ENCODE results near the gene NUTM2D.
"Not testable (repeated sequence)": the region's sequence is repeated elsewhere in the genome, so short reads cannot be mapped to it uniquely, and the experiment has no call there.

The NUTM2D gene, protein sequence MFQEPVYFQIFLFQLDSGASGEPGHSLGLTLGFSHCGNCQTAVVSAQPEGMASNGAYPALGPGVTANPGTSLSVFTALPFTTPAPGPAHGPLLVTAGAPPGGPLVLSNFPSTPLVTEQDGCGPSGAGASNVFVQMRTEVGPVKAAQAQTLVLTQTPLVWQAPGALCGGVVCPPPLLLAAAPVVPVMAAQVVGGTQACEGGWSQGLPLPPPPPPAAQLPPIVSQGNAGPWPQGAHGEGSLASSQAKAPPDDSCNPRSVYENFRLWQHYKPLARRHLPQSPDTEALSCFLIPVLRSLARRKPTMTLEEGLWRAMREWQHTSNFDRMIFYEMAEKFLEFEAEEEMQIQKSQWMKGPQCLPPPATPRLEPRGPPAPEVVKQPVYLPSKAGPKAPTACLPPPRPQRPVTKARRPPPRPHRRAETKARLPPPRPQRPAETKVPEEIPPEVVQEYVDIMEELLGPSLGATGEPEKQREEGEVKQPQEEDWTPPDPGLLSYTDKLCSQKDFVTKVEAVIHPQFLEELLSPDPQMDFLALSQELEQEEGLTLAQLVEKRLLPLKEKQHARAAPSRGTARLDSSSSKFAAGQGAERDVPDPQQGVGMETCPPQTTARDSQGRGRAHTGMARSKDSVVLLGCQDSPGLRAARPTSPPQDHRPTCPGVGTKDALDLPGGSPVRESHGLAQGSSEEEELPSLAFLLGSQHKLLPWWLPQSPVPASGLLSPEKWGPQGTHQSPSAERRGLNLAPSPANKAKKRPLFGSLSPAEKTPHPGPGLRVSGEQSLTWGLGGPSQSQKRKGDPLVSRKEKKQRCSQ

GRCh38 chr10:87357444-87357843, at the start of gene NUTM2D:
NUTM2D (plus strand) TSS chr10:87357744; CDS start chr10:87358266, 522 bp downstream.
- not testable (repeated sequence) for FAIRE-seq

DNA sequence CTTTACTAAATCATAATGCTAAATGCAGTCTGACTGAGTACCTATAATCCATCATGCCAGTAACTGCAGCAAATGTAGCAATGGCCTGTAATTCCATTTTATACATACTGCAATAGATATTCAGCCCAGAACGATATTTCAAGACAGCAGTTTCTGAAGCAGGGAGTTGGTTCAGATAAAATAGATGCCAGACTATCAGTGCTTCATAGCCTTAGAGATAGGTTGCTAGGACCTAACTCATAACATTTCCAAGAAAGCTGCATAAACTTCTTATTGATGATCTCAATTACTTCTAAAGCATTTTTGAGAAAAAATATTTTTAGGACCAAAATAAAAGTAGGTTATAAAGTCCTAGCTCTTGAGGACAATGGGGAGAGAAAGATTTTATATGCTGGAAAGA, 48.8 kb upstream of the NUTM2D start:
- FAIRE-seq = not testable (repeated sequence)

- not testable (repeated sequence) for FAIRE-seq
These were observed 47.9 kb upstream of the NUTM2D start for GRCh38 chr10:87309657-87310056.

DNA sequence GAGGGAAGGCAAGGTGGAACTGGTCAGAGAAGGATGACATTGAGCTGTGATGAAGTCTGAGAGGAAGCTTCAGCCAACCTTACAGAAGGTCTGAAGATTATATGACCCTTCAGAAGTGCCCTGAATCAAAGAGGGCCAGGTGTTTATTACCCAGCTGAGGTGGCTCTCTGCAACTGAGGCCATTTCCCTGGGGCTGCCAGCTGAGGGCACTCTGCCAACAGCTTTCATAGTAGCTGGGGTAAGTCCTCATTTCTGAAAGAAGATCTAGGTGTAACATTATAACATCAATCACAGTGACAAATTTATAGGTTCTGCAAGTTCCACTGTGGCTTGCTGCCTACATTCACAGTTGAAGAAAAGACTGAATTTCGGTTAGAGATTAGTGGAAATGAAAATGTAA, 46.0 kb upstream of the NUTM2D start:
- not testable (repeated sequence) for FAIRE-seq

- not testable (repeated sequence) for FAIRE-seq
These were observed 43.7 kb upstream of the NUTM2D start for GRCh38 chr10:87313649-87314359.

DNA sequence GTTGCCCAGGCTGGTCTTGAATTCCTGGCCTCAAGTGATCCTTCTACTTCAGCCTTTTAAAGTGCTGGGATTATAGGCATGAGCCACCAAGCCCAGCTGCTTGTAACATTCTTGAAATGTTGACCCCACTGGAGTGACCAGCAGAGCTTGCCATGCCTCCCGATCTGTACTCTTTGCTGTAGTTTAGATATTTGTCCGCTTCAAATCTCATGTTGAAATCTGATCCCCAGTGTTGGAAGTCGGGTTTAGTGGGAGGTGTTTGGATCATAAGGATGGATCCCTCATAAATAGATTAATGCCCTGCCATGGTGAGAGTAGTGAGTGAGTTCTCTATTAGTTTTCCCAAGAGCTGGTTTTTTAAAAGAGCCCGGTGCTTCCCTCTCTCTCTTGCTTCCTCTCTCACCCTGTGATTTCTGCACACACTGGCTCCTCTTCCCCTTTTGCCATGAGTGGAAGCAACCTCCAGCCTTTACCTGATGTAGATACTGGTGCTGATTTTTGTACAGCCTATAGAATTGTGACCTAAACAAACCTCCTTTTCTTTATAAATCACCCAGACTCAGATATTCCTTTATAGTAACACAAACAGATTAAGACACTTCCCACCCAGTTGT, 43.1 kb upstream of the NUTM2D start:
- not testable (repeated sequence) for FAIRE-seq

DNA sequence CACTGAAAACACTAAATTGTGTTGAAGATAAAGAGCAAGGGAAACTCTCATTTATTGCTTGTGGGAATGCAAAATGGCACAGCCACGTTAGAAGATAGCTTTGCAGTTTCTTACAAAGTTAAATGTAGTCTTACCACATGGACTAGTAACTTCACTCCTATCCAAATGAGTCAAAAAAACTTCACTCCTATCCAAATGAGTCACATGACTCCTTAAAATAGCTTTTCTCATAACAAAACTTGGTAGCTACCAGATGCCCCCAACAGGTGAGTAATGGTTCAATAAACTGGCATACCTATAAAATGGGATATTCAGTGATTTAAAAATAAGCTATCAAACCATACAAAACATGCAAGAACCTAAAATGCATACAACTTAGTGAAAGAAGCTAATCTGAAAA, 36.0 kb upstream of the NUTM2D start:
- not testable (repeated sequence) for FAIRE-seq

DNA sequence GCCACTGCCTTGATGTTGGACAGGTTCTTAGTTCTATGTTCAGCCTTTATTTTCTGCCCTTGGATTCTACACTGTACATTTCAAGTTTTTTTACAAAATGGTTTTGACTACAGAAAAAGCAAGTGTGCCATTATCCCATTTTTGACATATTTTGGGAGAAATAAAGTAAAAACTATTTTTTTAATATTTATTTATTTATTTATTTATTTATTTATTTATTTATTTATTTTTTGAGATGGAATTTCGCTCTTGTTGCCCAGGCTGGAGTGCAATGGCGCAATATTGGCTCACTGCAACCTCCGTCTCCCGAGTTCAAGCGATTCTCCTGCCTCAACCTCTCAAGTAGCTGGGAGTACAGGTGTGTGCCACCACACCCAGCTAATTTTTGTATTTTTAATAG, 33.0 kb upstream of the NUTM2D start:
- not testable (repeated sequence) for FAIRE-seq

DNA sequence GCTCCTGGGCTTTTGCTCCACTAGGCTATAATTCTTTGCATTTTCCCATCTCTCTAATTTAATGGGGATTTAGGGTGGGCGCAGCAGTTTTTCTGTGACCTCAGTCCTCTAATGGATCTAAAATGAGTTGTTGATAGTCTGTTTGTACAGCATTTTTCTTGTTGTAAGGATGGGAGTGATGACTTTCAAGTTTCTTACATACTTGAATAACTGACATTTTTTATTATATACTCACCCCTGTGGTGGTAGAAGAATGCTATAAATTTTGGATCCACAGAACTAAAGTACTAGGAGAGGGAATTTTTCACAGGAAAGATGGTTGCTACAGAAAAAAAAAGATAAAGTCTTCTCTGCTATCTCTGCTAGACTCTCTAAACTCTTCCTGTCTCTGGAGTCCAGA, 29.6 kb upstream of the NUTM2D start:
- not testable (repeated sequence) for FAIRE-seq

- not testable (repeated sequence) for FAIRE-seq
These were observed 28.4 kb upstream of the NUTM2D start for GRCh38 chr10:87329131-87329530.

DNA sequence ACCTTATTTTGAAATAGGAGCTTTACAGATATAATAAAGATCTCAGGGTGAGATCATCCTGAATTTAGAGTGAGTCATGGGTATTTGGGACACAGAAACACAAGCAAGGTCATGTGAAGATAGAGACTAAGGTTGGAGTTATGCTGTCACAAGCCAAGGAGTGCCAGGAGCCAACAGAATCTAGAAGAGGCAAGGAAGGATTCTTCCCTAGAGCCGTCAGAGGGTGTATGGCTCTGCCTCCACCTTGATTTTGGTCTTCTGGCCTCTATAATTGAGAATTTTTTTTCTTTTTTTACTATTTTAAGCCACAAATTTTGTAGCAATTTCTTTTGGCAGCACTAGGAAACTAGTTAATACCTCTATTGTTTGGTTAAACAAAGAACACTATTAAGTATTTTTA, 24.9 kb upstream of the NUTM2D start:
- FAIRE-seq = peak; percentile 62

- FAIRE-seq = not testable (repeated sequence)
These were observed 17.1 kb upstream of the NUTM2D start for GRCh38 chr10:87340411-87340810.

- FAIRE-seq = not testable (repeated sequence)
These were observed 15.9 kb upstream of the NUTM2D start for GRCh38 chr10:87341546-87342142.

GRCh38 chr10:87342249-87342710, 15.3 kb upstream of the NUTM2D start:
- FAIRE-seq = peak; percentile 95

DNA sequence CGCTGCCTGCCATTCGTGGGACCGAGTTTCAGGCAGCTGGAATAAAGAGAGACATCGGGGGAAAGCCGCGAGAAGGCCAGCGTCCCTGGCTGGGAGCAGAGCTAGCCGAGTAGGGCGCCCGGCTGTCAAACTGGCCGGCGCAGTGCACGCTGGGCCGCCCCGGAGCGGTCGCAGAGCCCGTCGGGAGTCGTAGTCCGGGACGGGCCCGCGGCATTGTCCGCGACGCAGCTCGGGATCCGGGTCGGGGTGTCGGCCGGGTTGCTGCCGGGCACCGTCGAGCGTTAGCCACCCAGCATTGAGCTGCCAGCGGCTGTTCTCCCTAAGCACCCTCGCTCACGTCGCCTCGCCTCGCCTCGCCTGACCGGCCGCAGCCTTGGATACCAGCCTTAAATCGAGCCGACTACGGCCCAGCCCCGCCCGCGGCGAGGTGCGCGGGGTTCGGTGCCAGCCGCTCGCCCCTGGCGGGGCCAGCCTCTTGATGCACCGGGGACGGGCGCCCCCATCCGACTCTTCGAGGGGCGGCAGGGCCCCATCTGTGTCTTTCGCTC, 14.8 kb upstream of the NUTM2D start:
- FAIRE-seq = not testable (repeated sequence)

DNA sequence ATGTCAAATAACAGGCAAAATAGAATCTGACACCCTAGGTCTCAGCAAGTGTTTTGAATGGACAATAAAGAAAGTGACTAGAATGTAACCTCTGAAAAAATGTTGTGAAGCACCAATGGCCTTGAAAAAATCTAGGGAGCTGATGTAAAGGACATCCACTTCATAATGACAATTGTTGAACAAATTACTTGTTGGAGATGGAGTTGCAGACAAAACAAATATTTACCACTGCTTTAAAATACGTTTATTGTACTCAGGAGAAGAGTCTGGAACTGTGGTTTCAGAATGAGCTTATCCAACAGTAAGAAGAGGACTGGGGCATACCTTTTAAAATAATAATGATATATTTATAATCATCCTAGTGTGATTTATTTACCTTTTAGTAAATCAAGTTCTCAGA, 11.8 kb upstream of the NUTM2D start:
- FAIRE-seq = not testable (repeated sequence)

DNA sequence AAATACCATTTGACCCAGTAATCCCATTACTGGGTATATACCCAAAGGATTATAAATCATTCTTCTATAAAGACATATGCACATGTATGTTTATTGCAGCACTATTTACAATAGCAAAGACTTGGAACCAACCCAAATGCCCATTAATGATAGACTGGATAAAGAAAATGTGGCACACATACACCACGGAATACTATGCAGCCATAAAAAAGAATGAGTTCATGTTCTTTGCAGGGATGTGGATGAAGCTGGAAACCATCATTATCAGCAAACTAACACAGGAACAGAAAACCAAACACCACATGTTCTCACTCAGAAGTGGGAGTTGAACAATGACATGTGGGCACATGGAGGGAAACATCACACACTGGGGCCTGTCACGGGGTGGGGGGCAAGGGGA, 7.4 kb upstream of the NUTM2D start:
- FAIRE-seq = not testable (repeated sequence)

DNA sequence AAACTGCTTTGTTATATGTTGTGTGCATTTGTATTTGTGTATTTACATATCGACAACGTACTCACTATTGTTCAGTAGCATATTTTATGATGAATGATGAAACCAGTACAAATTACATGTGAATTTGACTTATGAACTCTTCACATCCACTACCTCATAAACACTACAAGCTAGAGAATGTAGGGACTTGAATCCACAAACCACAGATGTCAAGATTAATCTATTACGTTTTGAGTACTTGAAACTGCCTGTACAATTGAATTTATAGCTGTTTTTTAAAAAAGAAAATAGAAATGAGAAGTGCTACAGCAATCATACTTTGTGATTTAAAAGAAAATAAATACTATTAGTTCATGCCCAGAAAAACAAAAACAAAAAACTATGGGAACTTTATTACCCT, 4.7 kb upstream of the NUTM2D start:
- FAIRE-seq = not testable (repeated sequence)

GRCh38 chr10:87355110-87355509, 2.4 kb upstream of the NUTM2D start:
- FAIRE-seq = not testable (repeated sequence)

DNA sequence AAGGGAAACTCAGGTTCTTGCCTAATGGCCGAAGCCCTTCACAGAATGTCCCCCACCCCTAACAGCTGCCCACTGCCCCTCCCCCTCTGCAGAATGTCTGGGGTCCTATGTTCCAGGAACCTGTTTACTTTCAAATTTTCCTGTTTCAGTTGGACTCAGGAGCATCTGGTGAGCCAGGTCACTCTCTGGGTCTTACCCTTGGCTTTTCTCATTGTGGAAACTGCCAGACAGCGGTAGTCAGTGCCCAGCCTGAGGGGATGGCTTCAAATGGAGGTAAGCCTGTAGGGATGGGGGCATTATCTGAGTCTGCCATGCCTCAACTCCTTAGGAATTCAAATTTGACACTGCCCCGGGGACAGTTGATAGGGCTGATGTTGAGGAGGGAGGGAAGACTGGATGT, 615 bp downstream of the NUTM2D start:
- FAIRE-seq = not testable (repeated sequence)

- not testable (repeated sequence) for FAIRE-seq
These were observed 12.1 kb downstream of the NUTM2D start for GRCh38 chr10:87369514-87370112.

All from endometrium (tissue), 2 donors.